Natural killer cell (primary cell): ENCODE measurements around the gene LRP1-AS. TPM values are rescaled to one million over a fixed set of nuclear protein-coding genes. Genes with fewer than 3 reads are reported as not detected.

ENCODE experiments used
- ATAC-seq, 3 donors: fragments of 150-1000 bp in 2 of 3; fragments of 200-7000 bp in 1 of 3; cut with Tn5 transposase; 1 replicate in 1 of 3; 2 replicates in 2 of 3; pipeline ENCODE4 v1.10.0; 2021; ENCODE audit warnings: mild to moderate bottlenecking in 2 of 3, moderate library complexity in 2 of 3
- DNase-seq, 2 donors: peaks; one replicate each; pipeline versions ENCODE4 v3.0.0 to v3.0.0-alpha.2; 2013 to 2021; ENCODE audit warnings: mixed read lengths in 1 of 2
- H3K27ac ChIP-seq: one replicate; pipeline ENCODE4 v1.5.1; 2013; ENCODE audit warnings: mild to moderate bottlenecking, low read length
- H3K27me3 ChIP-seq: one replicate; pipeline ENCODE4 v1.6.1; 2013; ENCODE audit warnings: low read length; ENCODE audit not compliant: control insufficient read depth, insufficient read depth
- H3K36me3 ChIP-seq: one replicate; pipeline ENCODE4 v1.6.1; 2013; ENCODE audit warnings: low read length; ENCODE audit not compliant: control insufficient read depth, insufficient read depth
- H3K4me1 ChIP-seq: one replicate; pipeline ENCODE4 v1.6.1; 2013; ENCODE audit warnings: low read length; ENCODE audit not compliant: control insufficient read depth, insufficient read depth
- H3K4me3 ChIP-seq: one replicate; pipeline ENCODE4 v1.5.1; 2013; ENCODE audit warnings: low read length
- H3K9me3 ChIP-seq: one replicate; pipeline ENCODE4 v1.6.1; 2013; ENCODE audit warnings: low read length; ENCODE audit not compliant: control insufficient read depth, insufficient read depth
- H3K27ac Mint-ChIP-seq, 2 donors: one replicate each; pipeline ENCODE4 v1.8.0; 2022; ENCODE audit warnings: mild to moderate bottlenecking in 2 of 2, mixed read lengths in 2 of 2, moderate library complexity in 1 of 2
- H3K27me3 Mint-ChIP-seq, 2 donors: one replicate each; pipeline ENCODE4 v1.8.0; 2022; ENCODE audit warnings: low read depth in 2 of 2, mixed read lengths in 2 of 2
- H3K36me3 Mint-ChIP-seq: one replicate; pipeline ENCODE4 v1.8.0; 2022; ENCODE audit warnings: mixed read lengths
- H3K4me1 Mint-ChIP-seq, 2 donors: one replicate each; pipeline ENCODE4 v1.8.0; 2022; ENCODE audit warnings: mixed read lengths in 2 of 2
- H3K4me3 Mint-ChIP-seq: one replicate; pipeline ENCODE4 v1.8.0; 2022; ENCODE audit warnings: mild to moderate bottlenecking, moderate library complexity, mixed read lengths
- H3K9me3 Mint-ChIP-seq, 2 donors: one replicate each; pipeline ENCODE4 v1.8.0; 2022; ENCODE audit warnings: mixed read lengths in 2 of 2
- CTCF ChIP-seq: fragments of 200-600 bp; IDR thresholded peaks from one replicate; pipeline ENCODE4 v1.8.0; 2022; ENCODE audit warnings: antibody characterized with exemption
- WGBS: methylation state at CpG from one replicate; pipeline ENCODE4 v1.1.7; 2013; ENCODE audit warnings: missing lambda C conversion rate; ENCODE audit not compliant: insufficient coverage; 5-methylcytosine and 5-hydroxymethylcytosine counted together
- intact Hi-C: fragments of 100-400 bp; cut with micrococcal nuclease; formaldehyde crosslinking; loops from one replicate; pipeline ENCODE4 v1.14.2; 2022
- total RNA-seq, 4 donors: library from RNA; stranded (reverse); fragments of 120-200 nt in 1 of 4; gene quantifications; one replicate each; pipeline versions ENCODE4 v1.2.3 to v1.2.4, GENCODE V29; 2013 to 2022

The LRP1-AS gene
- total RNA-seq, 3 donors from 2014 or later (not counting 1 experiment from before 2014, with no cell fraction given) = not detected

- 72% methylated on average over 6 of the region's 6 CpGs for WGBS
- no peak for TF ChIP-seq CTCF
- H3K27ac Mint-ChIP-seq = no peak overlapping the region
- H3K36me3 Mint-ChIP-seq = no peaks in the 10 kb centered on the region
- Histone ChIP-seq H3K4me3 (no peak overlapping the region), H3K36me3 (no peaks in the 10 kb centered on the region), H3K27me3 (no peaks in the 10 kb centered on the region), H3K4me1 (no peaks in the 10 kb centered on the region), H3K27ac (no peak overlapping the region), H3K9me3 (no peaks in the 10 kb centered on the region)
- ATAC-seq (no peak), DNase-seq (no peak)
- H3K4me3 Mint-ChIP-seq = no peak overlapping the region
- no peaks in the 10 kb centered on the region for H3K4me1 Mint-ChIP-seq
- peaks cover under 1 to 3% of the 10 kb centered on the region in 2 donors for H3K27me3 Mint-ChIP-seq
- intact Hi-C loops = no loop called here
- H3K9me3 Mint-ChIP-seq = no peaks in the 10 kb centered on the region
These were observed 42.6 kb upstream of the LRP1-AS start for GRCh38 chr12:57190037-57190436.

GRCh38 chr12:57188090-57188425 lies 40.6 kb upstream of the LRP1-AS start:
- Histone ChIP-seq H3K27ac (no peak overlapping the region), H3K9me3 (no peaks in the 10 kb centered on the region), H3K4me3 (no peak overlapping the region), H3K27me3 (no peaks in the 10 kb centered on the region), H3K4me1 (no peaks in the 10 kb centered on the region), H3K36me3 (no peaks in the 10 kb centered on the region)
- H3K27me3 Mint-ChIP-seq = no peaks in the 10 kb centered on the region
- intact Hi-C loops = loop anchor here (10.0 kb wide), 1 partner anchor 433 kb away; the partner anchor contains the start of gene PRIM1
- TF ChIP-seq CTCF = no peak
- H3K36me3 Mint-ChIP-seq = no peaks in the 10 kb centered on the region
- DNase-seq (no peak), ATAC-seq (no peak)
- H3K27ac Mint-ChIP-seq = no peak overlapping the region
- no peak overlapping the region for H3K4me3 Mint-ChIP-seq
- H3K9me3 Mint-ChIP-seq = no peaks in the 10 kb centered on the region
- WGBS = 87% methylated on average over 8 of the region's 8 CpGs
- H3K4me1 Mint-ChIP-seq = peaks cover 0 to 2% of the 10 kb centered on the region in 2 donors

GRCh38 chr12:57187222-57188089 lies 40.0 kb upstream of the LRP1-AS start:
- H3K27ac ChIP-seq = no peak overlapping the region
- intact Hi-C loops = loop anchor here (10.0 kb wide), 1 partner anchor 433 kb away; the partner anchor contains the start of gene PRIM1
- H3K36me3 Mint-ChIP-seq = no peaks in the 10 kb centered on the region
- H3K9me3 ChIP-seq = no peaks in the 10 kb centered on the region
- H3K4me3 ChIP-seq = no peak overlapping the region
- TF ChIP-seq CTCF = no peak
- no peaks in the 10 kb centered on the region for H3K27me3 Mint-ChIP-seq
- H3K4me1 Mint-ChIP-seq = peaks cover 0 to 7% of the 10 kb centered on the region in 2 donors
- no peak overlapping the region for H3K4me3 Mint-ChIP-seq
- DNase-seq (no peak), ATAC-seq (no peak)
- H3K27me3 ChIP-seq = no peaks in the 10 kb centered on the region
- no peak overlapping the region for H3K27ac Mint-ChIP-seq
- H3K36me3 ChIP-seq = no peaks in the 10 kb centered on the region
- H3K4me1 ChIP-seq = no peaks in the 10 kb centered on the region
- WGBS = 85% methylated on average over 21 of the region's 21 CpGs
- H3K9me3 Mint-ChIP-seq = no peaks in the 10 kb centered on the region
